K562 (cell line): Measurements from ENCODE around the gene WFIKKN1. TPM values are rescaled to one million over a fixed set of nuclear protein-coding genes. Genes with fewer than 3 reads are reported as not detected.
A peak's percentile ranks its signal among the peaks of the same experiment; 100 is the strongest.

ENCODE experiments used
- CEBPG ChIP-seq, 3 experiments: fragments of 200-800 bp in 1 of 3; sonication (Bioruptor generic) in 1 of 3; sonication (generic) in 1 of 3; formaldehyde crosslinking in 1 of 3; IDR thresholded peaks in 2 of 3; conservative IDR thresholded peaks in 1 of 3; 2 replicates each; pipeline versions ENCODE4 v1.6.1 to v1.8.0; 2016 to 2022; ENCODE audit warnings: missing compliant biosample characterization in 2 of 3, missing genetic modification characterization in 2 of 3, mild to moderate bottlenecking in 1 of 3, missing genetic modification reagents in 1 of 3
- KDM2B ChIP-seq: fragments of 250-450 bp; sonication (Bioruptor Pico); IDR thresholded peaks from 2 replicates; pipeline ENCODE4 v1.8.0; 2021; ENCODE audit warnings: mild to moderate bottlenecking, moderate library complexity
- KLF1 ChIP-seq: fragments of 450-650 bp; IDR thresholded peaks from 2 replicates; pipeline ENCODE4 v1.6.1; 2016; ENCODE audit warnings: missing genetic modification characterization, missing compliant biosample characterization
- MCM2 ChIP-seq: fragments of 450-650 bp; IDR thresholded peaks from 2 replicates; pipeline ENCODE4 v1.6.1; 2017; ENCODE audit warnings: low read depth, mild to moderate bottlenecking
- NEUROD1 ChIP-seq: fragments of 150-350 bp; IDR thresholded peaks from 2 replicates; pipeline ENCODE4 v1.6.1; 2014; ENCODE audit warnings: borderline replicate concordance, low read length, low read depth; ENCODE audit not compliant: partially characterized antibody
- TAF15 ChIP-seq: fragments of 200-400 bp; formaldehyde crosslinking; IDR thresholded peaks from 2 replicates; pipeline ENCODE4 v1.6.1; 2017; ENCODE audit warnings: mild to moderate bottlenecking, low read depth, low read length, moderate library complexity
- ZNF146 ChIP-seq: IDR thresholded peaks from one replicate; pipeline ENCODE4 v1.6.1; 2018; ENCODE audit warnings: missing compliant biosample characterization; ENCODE audit not compliant: unreplicated experiment
- ZNF76 ChIP-seq: fragments of 250-450 bp; sonication (Bioruptor Pico); IDR thresholded peaks from 2 replicates; pipeline ENCODE4 v1.4.0; 2020; ENCODE audit warnings: mild to moderate bottlenecking, moderate library complexity, borderline replicate concordance
- ZSCAN32 ChIP-seq: fragments of 450-650 bp; formaldehyde crosslinking; IDR thresholded peaks from 2 replicates; pipeline ENCODE4 v1.4.0; 2020; ENCODE audit warnings: mild to moderate bottlenecking, moderate library complexity
- ZZZ3 ChIP-seq: fragments of 450-650 bp; IDR thresholded peaks from 2 replicates; pipeline ENCODE4 v1.6.1; 2016; ENCODE audit warnings: antibody characterized with exemption, mild to moderate bottlenecking, moderate library complexity
- polyA plus RNA-seq, 8 experiments: library from polyadenylated mRNA; depleted of rRNA in 4 of 8; stranded (reverse) in 5 of 8; unstranded in 3 of 8; fragments of >200 nt; fragmentation: Nextera tagmentation in 2 of 8; fragmentation: Illumina TruSeq in 1 of 8; extraction: Ambion mirVana in 2 of 8; extraction: Trizol in 1 of 8; gene quantifications; 2 replicates each; pipeline versions ENCODE4 v1.2.1 to v1.2.3, GENCODE V29; 2011 to 2014; ENCODE audit warnings: inconsistent platforms in 1 of 8, missing spikeins in 1 of 8
- total RNA-seq, 7 experiments: library from RNA; depleted of rRNA in 6 of 7; stranded (reverse); fragments of >200 nt in 6 of 7; fragmentation: Illumina TruSeq in 2 of 7; extraction: Trizol in 2 of 7; gene quantifications; 2 replicates each; pipeline versions ENCODE4 v1.2.1 to v1.2.3, GENCODE V29; 2011 to 2021; ENCODE audit warnings: low replicate concordance in 1 of 7
- TF ChIP-seq, protein P1 (sequence below): fragments of 450-650 bp; formaldehyde crosslinking; conservative IDR thresholded peaks from 2 replicates; pipeline ENCODE4 v1.4.0; 2022; ENCODE audit warnings: mild to moderate bottlenecking, missing genetic modification characterization
- TF ChIP-seq, protein P2 (sequence below): fragments of 450-650 bp; formaldehyde crosslinking; IDR thresholded peaks from 2 replicates; pipeline ENCODE4 v1.4.0; 2020; ENCODE audit warnings: mild to moderate bottlenecking
- TF ChIP-seq, protein P3 (sequence below): sonication (generic); formaldehyde crosslinking; IDR thresholded peaks from 2 replicates; pipeline ENCODE4 v1.8.1; 2022; ENCODE audit warnings: missing genetic modification reagents
- TF ChIP-seq, protein P4 (sequence below): sonication (generic); formaldehyde crosslinking; IDR thresholded peaks from 2 replicates; pipeline ENCODE4 v1.8.1; 2023; ENCODE audit warnings: mild to moderate bottlenecking, missing genetic modification reagents
- TF ChIP-seq, protein P5 (sequence below): IDR thresholded peaks from 2 replicates; pipeline ENCODE4 v1.6.1; 2016; ENCODE audit warnings: missing genetic modification characterization, missing compliant biosample characterization
- TF ChIP-seq, protein P6 (sequence below): sonication (generic); formaldehyde crosslinking; IDR thresholded peaks from 2 replicates; pipeline ENCODE4 v1.8.0; 2022; ENCODE audit warnings: mild to moderate bottlenecking, missing genetic modification reagents
- TF ChIP-seq, protein P7 (sequence below), 2 experiments: fragments of 450-650 bp in 1 of 2; sonication (generic) in 1 of 2; formaldehyde crosslinking; conservative IDR thresholded peaks; 2 replicates each; pipeline versions ENCODE4 v1.4.0 to v1.8.1; 2020 to 2022; ENCODE audit warnings: mild to moderate bottlenecking in 1 of 2, missing genetic modification reagents in 1 of 2

WFIKKN1 gene
- total and polyA plus RNA-seq, 9 of the 15 experiments (the other 6 are each of a cell fraction or from before 2014, with no cell fraction given): 0.14 to 1.1 (median 0.50) TPM; not detected in 4

DNA sequence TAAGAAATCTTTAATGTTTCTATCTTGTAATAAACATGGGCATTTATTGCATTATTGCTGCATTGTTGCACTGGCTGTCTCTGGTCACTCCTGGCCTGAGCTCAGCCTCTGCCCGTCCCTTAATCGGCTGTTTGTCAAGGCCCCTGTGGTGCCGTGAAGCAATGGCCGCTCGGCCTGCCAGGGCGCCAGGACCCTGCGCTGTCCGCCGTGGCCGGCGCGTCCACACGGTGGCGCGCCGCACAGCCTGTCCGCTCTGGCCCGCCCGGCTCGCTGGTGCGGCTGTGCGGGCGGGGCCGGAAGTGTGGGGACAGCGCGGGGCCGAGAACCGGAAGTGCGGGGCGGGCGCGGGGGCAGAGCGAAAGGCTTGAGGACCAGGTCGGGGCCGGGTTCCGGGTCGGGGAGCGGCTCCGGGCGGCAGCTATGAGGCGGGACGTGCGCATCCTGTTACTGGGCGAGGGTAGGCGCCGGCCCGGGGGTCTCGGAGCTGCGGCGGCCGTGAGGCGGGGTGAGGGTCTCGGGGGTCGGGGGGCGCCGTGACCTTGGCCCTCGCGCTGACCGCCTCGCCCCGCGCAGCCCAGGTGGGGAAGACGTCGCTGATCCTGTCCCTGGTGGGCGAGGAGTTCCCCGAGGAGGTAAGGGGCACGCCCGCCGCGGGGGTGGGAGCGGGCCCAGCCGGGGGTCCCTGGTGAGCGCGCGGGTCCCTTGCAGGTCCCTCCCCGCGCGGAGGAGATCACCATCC is 37.2 kb downstream of the WFIKKN1 start, which contains the start of gene RHOT2 (continued):
- TF ChIP-seq, protein P1, sequence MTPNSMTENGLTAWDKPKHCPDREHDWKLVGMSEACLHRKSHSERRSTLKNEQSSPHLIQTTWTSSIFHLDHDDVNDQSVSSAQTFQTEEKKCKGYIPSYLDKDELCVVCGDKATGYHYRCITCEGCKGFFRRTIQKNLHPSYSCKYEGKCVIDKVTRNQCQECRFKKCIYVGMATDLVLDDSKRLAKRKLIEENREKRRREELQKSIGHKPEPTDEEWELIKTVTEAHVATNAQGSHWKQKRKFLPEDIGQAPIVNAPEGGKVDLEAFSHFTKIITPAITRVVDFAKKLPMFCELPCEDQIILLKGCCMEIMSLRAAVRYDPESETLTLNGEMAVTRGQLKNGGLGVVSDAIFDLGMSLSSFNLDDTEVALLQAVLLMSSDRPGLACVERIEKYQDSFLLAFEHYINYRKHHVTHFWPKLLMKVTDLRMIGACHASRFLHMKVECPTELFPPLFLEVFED (CRISPR knock-in tag): no peak
- TF ChIP-seq CEBPG (CRISPR knock-in tag; IDR thresholded peaks at IDR 0.05): peak; percentile 49; the same call in 1 of the 2 replicates
- peak in 1 of 2 experiments; percentile 72; a peak in 3 of 4 replicates for TF ChIP-seq CEBPG (tag; conservative IDR thresholded peaks at IDR 0.05 in 1 of 2, IDR thresholded peaks at IDR 0.05 in 1 of 2)
- no peak for TF ChIP-seq ZZZ3
- TF ChIP-seq TAF15: no peak
- TF ChIP-seq, protein P2, sequence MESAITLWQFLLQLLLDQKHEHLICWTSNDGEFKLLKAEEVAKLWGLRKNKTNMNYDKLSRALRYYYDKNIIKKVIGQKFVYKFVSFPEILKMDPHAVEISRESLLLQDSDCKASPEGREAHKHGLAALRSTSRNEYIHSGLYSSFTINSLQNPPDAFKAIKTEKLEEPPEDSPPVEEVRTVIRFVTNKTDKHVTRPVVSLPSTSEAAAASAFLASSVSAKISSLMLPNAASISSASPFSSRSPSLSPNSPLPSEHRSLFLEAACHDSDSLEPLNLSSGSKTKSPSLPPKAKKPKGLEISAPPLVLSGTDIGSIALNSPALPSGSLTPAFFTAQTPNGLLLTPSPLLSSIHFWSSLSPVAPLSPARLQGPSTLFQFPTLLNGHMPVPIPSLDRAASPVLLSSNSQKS (CRISPR knock-in tag): no peak
- TF ChIP-seq, protein P3, sequence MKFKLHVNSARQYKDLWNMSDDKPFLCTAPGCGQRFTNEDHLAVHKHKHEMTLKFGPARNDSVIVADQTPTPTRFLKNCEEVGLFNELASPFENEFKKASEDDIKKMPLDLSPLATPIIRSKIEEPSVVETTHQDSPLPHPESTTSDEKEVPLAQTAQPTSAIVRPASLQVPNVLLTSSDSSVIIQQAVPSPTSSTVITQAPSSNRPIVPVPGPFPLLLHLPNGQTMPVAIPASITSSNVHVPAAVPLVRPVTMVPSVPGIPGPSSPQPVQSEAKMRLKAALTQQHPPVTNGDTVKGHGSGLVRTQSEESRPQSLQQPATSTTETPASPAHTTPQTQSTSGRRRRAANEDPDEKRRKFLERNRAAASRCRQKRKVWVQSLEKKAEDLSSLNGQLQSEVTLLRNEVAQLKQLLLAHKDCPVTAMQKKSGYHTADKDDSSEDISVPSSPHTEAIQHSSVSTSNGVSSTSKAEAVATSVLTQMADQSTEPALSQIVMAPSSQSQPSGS (CRISPR knock-in tag): no peak
- peak; percentile 68 for TF ChIP-seq KLF1 (tag)
- TF ChIP-seq, protein P4, sequence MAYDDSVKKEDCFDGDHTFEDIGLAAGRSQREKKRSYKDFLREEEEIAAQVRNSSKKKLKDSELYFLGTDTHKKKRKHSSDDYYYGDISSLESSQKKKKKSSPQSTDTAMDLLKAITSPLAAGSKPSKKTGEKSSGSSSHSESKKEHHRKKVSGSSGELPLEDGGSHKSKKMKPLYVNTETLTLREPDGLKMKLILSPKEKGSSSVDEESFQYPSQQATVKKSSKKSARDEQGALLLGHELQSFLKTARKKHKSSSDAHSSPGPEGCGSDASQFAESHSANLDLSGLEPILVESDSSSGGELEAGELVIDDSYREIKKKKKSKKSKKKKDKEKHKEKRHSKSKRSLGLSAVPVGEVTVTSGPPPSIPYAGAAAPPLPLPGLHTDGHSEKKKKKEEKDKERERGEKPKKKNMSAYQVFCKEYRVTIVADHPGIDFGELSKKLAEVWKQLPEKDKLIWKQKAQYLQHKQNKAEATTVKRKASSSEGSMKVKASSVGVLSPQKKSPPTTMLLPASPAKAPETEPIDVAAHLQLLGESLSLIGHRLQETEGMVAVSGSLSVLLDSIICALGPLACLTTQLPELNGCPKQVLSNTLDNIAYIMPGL (CRISPR knock-in tag): peak; percentile 82; the same call in 1 of the 2 replicates
- TF ChIP-seq, protein P5, sequence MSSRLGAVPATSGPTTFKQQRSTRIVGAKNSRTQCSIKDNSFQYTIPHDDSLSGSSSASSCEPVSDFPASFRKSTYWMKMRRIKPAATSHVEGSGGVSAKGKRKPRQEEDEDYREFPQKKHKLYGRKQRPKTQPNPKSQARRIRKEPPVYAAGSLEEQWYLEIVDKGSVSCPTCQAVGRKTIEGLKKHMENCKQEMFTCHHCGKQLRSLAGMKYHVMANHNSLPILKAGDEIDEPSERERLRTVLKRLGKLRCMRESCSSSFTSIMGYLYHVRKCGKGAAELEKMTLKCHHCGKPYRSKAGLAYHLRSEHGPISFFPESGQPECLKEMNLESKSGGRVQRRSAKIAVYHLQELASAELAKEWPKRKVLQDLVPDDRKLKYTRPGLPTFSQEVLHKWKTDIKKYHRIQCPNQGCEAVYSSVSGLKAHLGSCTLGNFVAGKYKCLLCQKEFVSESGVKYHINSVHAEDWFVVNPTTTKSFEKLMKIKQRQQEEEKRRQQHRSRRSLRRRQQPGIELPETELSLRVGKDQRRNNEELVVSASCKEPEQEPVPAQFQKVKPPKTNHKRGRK (tag): no peak
- no peak for TF ChIP-seq ZNF76 (CRISPR knock-in tag)
- TF ChIP-seq ZSCAN32 (CRISPR knock-in tag): no peak
- TF ChIP-seq, protein P6, sequence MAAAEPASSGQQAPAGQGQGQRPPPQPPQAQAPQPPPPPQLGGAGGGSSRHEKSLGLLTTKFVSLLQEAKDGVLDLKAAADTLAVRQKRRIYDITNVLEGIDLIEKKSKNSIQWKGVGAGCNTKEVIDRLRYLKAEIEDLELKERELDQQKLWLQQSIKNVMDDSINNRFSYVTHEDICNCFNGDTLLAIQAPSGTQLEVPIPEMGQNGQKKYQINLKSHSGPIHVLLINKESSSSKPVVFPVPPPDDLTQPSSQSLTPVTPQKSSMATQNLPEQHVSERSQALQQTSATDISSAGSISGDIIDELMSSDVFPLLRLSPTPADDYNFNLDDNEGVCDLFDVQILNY (CRISPR knock-in tag): no peak
- no peak for TF ChIP-seq MCM2
- TF ChIP-seq NEUROD1: peak; percentile 74
- no peak for TF ChIP-seq KDM2B (CRISPR knock-in tag)
- TF ChIP-seq, protein P7, sequence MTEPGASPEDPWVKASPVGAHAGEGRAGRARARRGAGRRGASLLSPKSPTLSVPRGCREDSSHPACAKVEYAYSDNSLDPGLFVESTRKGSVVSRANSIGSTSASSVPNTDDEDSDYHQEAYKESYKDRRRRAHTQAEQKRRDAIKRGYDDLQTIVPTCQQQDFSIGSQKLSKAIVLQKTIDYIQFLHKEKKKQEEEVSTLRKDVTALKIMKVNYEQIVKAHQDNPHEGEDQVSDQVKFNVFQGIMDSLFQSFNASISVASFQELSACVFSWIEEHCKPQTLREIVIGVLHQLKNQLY (CRISPR knock-in tag; conservative IDR thresholded peaks at IDR 0.05): no peak
- no peak for TF ChIP-seq ZNF146
